GM10266 (cell line): ENCODE measurements around the gene ADAD2.

Experiments
- DNase-seq: peaks from one replicate; pipeline ENCODE4 v3.0.0; 2012; ENCODE audit errors: extremely low spot score
- TF ChIP-seq, protein P1 (sequence below): IDR thresholded peaks from 2 replicates; pipeline ENCODE4 v1.5.1; 2012; ENCODE audit warnings: mild to moderate bottlenecking, low read depth; ENCODE audit not compliant: control insufficient read depth, insufficient read depth; ENCODE audit errors: missing control alignments

The ADAD2 gene

DNA sequence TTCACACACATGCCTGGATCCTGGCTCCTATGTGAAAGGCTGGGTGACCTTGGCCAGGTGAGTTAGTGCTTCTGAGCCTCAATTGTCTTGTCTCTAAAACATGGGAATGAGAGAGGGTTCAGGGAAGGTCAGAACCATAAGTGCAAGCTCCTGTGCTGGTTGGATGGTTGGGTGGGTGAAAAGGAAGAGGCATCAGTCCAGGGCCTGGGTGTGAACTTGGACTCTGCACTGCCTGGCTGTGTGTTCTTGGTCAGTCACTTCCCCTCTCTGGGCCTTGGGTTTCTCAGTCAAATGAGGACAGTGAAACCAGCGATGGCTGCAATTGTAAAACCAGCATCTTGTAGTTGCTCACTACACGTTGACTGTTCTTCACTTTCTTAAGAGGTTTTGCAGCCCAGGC lies 49.5 kb downstream of the ADAD2 start:
- TF ChIP-seq, protein P1, sequence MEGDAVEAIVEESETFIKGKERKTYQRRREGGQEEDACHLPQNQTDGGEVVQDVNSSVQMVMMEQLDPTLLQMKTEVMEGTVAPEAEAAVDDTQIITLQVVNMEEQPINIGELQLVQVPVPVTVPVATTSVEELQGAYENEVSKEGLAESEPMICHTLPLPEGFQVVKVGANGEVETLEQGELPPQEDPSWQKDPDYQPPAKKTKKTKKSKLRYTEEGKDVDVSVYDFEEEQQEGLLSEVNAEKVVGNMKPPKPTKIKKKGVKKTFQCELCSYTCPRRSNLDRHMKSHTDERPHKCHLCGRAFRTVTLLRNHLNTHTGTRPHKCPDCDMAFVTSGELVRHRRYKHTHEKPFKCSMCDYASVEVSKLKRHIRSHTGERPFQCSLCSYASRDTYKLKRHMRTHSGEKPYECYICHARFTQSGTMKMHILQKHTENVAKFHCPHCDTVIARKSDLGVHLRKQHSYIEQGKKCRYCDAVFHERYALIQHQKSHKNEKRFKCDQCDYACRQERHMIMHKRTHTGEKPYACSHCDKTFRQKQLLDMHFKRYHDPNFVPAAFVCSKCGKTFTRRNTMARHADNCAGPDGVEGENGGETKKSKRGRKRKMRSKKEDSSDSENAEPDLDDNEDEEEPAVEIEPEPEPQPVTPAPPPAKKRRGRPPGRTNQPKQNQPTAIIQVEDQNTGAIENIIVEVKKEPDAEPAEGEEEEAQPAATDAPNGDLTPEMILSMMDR: no peak
- no peak for DNase-seq

DNA sequence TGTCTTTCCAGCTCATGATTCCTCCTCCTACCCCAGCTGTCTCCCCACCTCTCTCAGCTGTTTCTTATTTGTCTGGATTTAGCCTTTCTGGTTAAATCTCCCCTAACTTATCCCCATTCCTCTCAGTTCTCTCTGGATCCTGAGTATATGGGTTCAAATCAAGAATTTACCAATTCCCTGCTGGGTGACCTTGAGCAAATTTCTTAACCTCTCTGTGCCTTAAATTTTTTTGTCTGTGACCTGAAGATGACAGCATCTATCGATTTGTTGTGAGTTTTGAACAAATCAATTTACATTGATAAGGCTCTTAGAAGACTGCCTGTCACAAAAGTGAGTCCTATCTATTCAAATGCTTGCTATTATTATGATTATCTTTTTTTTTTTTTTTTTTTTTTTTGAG lies 50.8 kb downstream of the ADAD2 start:
- DNase-seq: no peak
- TF ChIP-seq, protein P1: no peak

DNA sequence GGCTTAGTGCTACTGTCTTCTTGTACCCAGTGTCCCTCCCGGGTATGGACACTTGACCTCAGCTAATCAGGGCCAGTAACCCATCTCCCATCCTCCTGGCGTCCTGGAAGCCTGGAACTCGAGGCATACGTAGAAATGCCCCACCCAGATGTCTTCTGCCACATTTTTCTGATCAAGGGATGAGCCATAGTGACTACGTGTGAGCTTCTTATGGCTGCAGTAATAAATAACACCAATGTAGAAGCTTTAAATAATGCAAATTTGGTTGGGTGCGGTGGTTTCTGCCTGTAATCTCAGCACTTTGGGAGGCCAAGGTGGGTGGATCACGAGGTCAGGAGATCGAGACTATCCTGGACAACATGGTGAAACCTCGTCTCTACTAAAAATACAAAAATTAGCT lies 51.9 kb downstream of the ADAD2 start:
- TF ChIP-seq, protein P1: no peak
- DNase-seq: no peak

DNA sequence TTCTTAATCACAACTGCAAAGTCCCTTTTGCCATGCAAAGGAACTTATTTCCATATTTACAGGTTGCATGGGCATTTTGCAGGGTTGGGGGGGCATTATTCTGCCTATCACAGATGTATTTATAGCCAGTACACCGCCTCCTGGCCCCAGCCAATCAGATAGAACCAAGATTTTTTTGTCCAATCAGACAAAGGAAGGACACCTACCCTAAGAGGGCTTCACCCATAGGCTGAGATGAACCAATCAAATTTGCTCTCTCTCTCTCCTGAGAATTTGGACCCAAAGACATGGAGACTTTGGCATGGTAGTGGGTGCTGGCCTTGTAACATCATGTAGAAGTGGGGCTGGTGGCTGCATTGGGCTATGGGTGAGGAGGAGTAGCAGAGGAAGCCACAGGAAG lies 52.8 kb downstream of the ADAD2 start:
- DNase-seq: no peak

DNA sequence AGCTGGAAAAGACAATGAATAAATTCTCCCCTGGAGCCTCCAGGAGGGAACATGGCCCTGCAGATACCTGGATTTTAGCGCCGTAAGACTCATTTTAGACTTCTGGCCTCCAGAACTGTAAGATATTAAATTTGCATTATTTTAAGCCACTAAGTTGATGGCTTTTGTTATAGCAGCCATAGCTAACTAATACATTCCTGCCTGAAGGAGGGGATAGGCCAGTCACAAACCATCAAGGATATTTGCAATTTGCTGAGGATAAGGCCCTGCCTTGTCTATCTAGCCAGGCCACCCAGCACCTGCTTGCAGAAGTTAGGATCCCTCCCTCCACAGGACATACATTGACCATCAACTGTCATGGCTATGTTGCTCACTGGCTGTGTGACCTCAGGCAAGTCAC lies 53.8 kb downstream of the ADAD2 start:
- TF ChIP-seq, protein P1: no peak
- DNase-seq: no peak

More for the DNA sequence above, 52.8 kb downstream of the ADAD2 start:
- TF ChIP-seq, protein P1: no peak

DNA sequence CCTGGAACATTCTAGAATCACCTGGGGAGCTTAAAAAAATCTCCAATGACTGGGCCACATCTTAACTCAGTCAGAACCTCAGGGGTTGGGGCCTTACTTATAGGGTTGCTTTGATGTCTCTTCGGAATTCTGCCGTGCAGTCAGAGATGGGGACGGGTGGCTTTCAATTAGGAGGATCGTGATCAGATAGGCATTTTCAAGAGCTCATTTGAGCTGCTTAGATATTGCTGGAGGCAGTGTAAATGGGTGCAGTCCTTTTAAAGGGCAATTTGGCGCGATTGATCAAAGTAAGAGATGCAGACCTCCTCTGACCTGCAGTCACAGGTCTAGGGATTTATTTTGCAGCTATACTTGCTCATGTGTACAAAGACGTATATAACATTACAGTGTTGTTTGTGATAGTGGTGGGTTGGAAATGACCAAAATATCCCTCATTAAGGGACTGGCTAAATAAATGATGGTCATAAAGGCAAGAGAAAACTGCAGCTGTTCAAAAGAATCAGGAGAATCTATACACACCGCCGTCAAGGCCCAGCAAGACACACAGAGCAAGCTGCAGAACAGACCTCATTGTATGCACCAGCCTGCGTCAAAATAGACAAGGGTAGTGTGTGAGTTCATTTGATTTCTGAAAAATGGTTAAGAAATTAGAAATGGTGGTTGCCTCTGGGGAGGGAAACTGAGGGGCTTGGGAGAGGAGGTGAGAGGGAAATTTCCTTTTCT lies 55.2 kb downstream of the ADAD2 start:
- DNase-seq: no peak
- TF ChIP-seq, protein P1: no peak

DNA sequence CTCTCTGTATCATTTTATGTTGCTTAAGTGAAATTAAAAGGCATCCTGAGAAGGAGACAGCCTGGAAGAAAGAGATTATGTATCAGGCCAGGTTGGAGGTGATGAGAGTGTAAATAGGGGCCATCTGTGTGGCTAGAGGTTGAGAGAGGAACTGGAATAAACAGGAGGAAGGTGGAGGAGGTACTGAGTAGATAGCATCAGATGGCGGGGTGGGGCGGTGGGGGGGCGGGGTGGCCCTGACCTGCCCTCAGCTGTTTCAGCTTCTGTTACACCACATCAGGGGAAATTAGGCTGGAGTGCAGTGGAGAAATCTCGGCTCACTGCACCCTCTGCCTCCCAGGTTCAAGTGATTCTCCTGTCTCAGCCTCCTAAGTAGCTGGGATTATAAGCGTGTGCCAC lies 55.7 kb downstream of the ADAD2 start:
- TF ChIP-seq, protein P1: no peak

More for the DNA sequence above, 55.7 kb downstream of the ADAD2 start:
- no peak for DNase-seq
